GM12801 (cell line): ENCODE data around the gene NR5A2.

Experiments used
- CTCF ChIP-seq: IDR thresholded peaks from one replicate; pipeline ENCODE4 v1.5.1; 2011; ENCODE audit warnings: control low read depth; ENCODE audit not compliant: insufficient read length; ENCODE audit errors: extremely low read depth

NR5A2 gene

GRCh38 chr1:200178340-200178739 lies 150.8 kb downstream of the NR5A2 start:
- no peak for TF ChIP-seq CTCF

DNA sequence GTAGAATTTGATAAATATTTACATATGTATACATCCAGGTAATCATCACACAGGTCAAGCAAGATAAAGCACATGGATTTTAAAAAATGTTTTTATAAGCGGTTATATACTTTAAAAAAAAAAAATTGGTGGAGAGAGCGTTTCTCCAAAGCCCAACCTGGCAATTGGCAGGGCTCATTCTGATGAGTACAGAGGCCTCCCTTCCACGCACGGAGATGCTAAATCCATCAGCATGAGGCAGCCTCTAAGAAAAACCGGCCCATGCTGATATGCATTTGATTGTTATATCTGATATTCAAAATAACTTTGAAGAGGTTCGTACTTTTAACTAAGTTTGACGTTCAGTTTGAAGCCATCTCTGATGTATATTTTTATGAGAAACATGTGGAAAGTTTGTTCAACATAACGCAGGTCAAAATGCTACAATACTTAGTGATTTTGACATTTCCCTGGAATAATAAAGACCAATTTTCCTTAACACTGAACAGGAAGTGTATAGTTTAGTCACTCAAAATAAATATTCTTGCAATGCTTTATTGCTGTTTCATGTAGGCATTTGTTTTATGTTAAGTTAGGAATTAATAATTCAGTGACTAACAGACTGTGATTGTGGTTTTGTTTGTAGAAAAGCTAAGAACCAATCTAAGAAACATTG lies 151.7 kb downstream of the NR5A2 start:
- no peak for TF ChIP-seq CTCF

- TF ChIP-seq CTCF, result no peak
These were observed 152.3 kb downstream of the NR5A2 start for GRCh38 chr1:200179781-200180160.

DNA sequence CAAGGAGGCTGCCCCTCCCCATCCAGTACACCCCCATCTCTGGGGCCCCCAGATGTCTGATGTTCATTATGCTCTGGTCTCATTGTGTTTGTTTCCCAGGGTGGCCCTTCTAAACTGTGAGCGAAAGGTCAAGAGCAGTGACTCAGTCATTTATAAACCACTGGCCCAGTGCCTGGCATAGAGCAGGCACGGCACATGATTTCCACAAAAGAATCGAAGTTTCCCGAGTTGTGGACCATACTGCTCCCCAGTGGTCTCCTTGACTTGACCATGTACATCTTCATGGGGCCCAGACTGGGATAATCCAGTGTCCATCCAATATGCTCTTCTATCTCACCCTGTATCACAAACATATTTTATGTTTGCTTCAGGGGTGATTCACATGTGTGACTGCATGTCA lies 153.3 kb downstream of the NR5A2 start:
- TF ChIP-seq CTCF, result no peak

GRCh38 chr1:200181861-200182260 lies 154.4 kb downstream of the NR5A2 start:
- TF ChIP-seq CTCF, result no peak

DNA sequence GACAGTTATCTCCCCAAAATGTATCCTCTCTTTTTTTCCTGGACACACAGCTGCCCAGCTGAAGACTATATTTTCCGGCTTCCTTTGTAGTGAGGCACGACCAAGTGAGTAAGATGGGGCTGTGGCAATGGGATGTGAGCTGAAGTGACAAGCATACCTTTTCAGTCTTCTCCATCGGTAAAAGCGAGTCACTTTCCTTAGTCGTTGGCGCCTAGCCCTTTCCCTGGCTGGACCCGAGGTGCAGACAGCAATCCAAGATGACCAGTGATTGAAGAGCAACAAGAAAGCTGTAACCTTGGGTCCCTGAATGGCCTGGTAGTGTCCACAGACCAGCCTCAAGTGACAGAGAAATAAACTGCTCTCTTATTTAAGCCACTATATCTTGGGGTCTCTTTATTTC lies 155.2 kb downstream of the NR5A2 start:
- no peak for TF ChIP-seq CTCF

DNA sequence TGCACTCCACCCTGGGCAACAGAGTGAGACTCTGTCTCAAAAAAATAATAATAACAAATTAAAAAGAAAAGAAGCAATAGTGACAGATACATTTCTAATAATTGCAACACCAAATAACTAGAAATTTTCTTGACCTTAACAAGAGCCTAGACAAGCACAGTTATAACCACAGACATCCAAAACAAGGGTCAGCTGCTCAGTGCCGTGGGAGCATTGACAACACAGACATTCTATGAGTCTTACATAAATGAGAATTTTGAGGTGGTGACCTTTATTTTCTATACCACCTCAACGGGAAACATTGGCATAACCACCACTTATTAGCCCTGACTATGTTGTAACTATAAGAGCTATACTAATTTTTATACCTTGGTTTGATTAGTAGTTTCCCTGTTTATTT lies 156.1 kb downstream of the NR5A2 start:
- TF ChIP-seq CTCF, result no peak
